Mucosa of gallbladder (tissue), 1 donor: Measurements from ENCODE around the gene GNGT2. TPM values are rescaled to one million over a fixed set of nuclear protein-coding genes. Genes with fewer than 3 reads are reported as not detected.
"Not testable (repeated sequence)": the region's sequence is repeated elsewhere in the genome, so short reads cannot be mapped to it uniquely, and the experiment has no call there.

Experiments used
- DNase-seq: peaks from one replicate; pipeline ENCODE4 v3.0.0-alpha.2; 2020; ENCODE audit warnings: low spot score
- total RNA-seq: library from RNA; stranded (reverse); gene quantifications from one replicate; pipeline ENCODE4 v1.2.1, GENCODE V29; 2021
- donor health status: DM: no; HTN: no; CAD: no.

GNGT2 gene
- total RNA-seq, 1 donor from 2014 or later = 3.4 TPM

DNA sequence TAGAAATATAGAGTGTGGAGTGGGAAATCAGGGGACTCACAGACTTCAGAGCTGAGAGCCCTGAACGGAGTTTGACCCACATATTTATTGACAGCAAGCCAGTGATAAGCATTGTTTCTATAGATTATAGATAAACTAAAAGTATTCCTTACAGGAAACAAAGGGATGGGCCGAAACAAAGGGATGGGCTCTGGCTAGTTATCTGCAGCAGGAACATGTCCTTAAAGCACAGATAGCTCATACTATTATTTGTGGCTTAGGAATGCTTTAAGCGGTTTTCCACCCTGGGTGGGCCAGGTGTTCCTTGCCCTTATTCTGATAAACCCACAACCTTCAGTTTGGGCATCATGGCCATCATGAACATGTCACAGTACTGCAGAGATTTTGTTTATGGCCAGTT lies 39.7 kb downstream of the GNGT2 start:
- not testable (repeated sequence) for DNase-seq

DNA sequence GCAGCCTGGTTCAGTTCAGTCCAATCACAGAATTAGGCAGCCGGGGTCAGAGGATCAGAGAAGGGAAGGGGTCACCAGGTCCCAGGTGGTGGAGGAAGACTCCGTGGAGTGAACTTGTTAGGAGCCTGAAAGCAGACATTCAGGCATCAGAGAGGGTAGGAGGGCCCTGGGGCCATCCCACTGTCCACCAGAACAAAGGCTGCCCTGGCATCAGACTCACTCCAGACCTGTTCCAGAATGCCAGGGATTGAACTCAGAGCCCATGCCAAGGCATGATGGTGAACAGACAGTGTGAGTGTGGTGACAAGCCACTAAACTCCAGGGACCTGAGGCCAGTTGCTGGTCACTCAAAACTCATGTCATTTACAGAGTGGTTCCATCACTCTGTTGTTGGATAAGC lies 40.2 kb downstream of the GNGT2 start:
- DNase-seq = no peak

DNA sequence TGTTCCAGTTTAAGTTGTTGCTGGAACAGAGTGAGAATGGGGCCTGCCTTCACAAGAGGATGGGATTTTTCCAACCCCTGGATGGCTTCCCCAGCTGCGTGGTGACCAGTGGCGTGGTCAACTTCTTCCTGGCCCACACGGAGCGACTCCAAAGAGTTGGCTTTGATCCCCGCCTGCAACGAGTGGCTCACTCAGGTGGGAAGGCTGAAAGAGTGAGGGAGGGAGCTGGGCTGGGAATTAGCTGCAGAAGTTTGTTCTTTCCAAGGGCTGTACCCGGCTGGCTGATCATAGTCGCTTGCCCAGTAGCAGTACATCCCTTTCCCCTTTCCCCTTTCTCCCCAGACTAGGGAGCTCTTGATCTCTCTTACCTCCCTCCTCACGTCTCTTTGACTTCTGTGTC lies 41.7 kb downstream of the GNGT2 start:
- DNase-seq = no peak

DNA sequence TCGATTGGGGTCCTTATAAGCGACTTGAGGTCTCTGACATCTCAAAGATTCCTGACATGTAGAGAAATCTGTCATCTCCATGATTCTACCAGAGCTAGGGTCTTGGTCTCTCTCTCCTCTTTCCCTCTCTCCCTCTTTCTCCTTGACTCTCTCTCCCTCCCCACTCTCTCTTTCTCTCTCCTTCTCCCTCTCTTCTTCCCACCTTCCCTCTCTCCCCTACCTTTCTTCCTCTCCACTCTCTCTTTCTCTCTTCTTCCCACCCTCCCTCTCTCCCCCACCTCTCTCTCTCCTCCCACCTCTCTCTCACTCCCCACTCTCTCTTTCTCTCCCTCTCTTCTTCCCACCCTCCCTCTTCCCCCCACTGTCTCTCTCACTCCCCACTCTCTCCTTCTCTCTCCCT lies 45.2 kb downstream of the GNGT2 start:
- no peak for DNase-seq

DNA sequence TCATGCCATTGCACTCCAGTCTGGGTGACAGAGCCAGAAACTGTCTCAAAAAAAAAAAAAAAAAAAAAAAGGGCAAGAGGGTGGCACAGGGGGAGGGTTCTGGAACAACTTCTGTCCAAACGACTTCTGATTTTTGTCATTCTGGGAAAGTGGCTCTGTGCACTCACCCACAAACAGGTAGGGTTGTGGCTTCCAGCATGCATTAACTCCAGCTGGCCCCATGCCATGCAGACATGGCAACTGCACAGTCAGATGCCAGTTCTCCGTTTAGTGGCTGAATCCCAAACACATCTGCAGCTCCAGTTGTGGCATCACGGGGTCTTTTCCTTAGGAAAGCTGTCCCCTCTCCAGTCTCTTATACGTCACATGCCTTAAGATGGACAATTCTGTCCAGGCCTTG lies 47.5 kb downstream of the GNGT2 start:
- no peak for DNase-seq

DNA sequence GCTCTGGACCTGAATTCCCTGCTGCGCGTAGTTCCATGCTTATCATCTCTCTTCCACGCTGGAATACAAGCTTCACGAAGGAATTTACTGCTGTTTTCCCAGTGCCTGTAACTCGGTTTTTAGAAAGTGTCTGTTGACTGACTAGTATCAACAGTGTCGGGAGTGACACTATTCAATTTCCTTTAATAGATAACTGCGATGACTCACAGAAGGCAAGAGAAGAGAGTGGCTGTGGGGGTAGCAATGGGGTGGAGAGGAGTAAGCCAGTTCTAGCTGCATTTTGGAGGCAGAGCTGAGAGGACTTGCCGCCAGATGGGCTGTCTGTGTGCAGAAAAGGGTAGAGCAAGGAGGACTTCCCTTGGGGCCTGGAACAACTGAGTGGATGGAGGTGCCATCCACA lies 52.6 kb downstream of the GNGT2 start:
- DNase-seq = peak; percentile 45

DNA sequence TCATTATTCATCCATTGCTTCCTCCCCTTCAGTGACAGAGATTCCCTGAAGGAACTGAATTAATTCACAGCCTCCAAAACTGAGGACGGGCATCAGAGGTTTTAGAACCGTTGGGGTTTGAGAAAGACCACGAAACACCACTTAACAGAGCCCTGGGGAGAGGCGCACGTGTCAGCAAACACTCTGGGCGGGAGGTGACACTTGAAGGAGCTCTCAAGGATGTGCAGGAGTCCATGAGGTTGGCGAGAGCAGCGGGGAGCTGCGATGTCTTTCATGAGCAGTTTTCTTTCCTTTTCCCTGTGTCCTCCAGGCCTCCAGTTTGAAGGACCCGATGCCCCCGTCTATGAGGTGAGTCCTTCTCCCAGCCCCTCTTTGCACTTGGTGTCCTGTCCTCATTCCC lies 54.1 kb downstream of the GNGT2 start:
- no peak for DNase-seq

Other genes with a start within 250 kb of the GNGT2 start
- not detected for gene GIP, start 242.0 kb downstream of the GNGT2 start, total RNA-seq
- gene IGF2BP1, start 213.2 kb downstream of the GNGT2 start, total RNA-seq = 1.1 TPM
- gene B4GALNT2, start 77.8 kb downstream of the GNGT2 start, total RNA-seq = 4.6 TPM
- gene ABI3, start 133 bp upstream of the GNGT2 start, total RNA-seq = 15.8 TPM
- gene PHOSPHO1, start 20.2 kb upstream of the GNGT2 start, total RNA-seq = 0.23 TPM
- 67.4 TPM for gene ZNF652, start 151.7 kb upstream of the GNGT2 start, total RNA-seq
- 141 TPM for gene PHB1, start 204.3 kb upstream of the GNGT2 start, total RNA-seq